ENCODE data around the gene GMDS. TPM values are rescaled to one million over a fixed set of nuclear protein-coding genes. Genes with fewer than 3 reads are reported as not detected.

Gene GMDS
- total RNA-seq, 1 donor from 2014 or later: 7.2 TPM

GRCh38 chr6:1600063-1600763, 645.2 kb downstream of the GMDS start:
- Histone ChIP-seq H3K27ac (replicated peaks) (no peak overlapping the region), H3K36me3 (no peaks in the 10 kb centered on the region), H3K4me3 (no peak overlapping the region), H3K4me1 (peaks cover 24% of the 10 kb centered on the region), H3K9me3 (replicated peaks) (no peaks in the 10 kb centered on the region), H3K27me3 (ENCODE audit: low read depth) (peaks cover 80% of the 10 kb centered on the region)
- no peak for TF ChIP-seq CTCF (IDR thresholded peaks at IDR 0.05; ENCODE audit: borderline replicate concordance)
- no peak for DNase-seq
- intact Hi-C loops (cut with micrococcal nuclease): loop anchor here (5.0 kb wide), 1 partner anchor 597 kb away; no protein-coding TSS in a partner anchor

GRCh38 chr6:1599469-1599868, 645.9 kb downstream of the GMDS start:
- H3K9me3 ChIP-seq (replicated peaks): no peaks in the 10 kb centered on the region
- peaks cover 17% of the 10 kb centered on the region for H3K4me1 ChIP-seq
- peaks cover 80% of the 10 kb centered on the region for H3K27me3 ChIP-seq (ENCODE audit: low read depth)
- H3K36me3 ChIP-seq: no peaks in the 10 kb centered on the region
- no peak overlapping the region for H3K27ac ChIP-seq (replicated peaks)
- intact Hi-C loops (cut with micrococcal nuclease): loop anchor here (5.0 to 10.0 kb wide), 5 partner anchors 753 to 1148 kb away; no protein-coding TSS in a partner anchor
- no peak for DNase-seq
- TF ChIP-seq CTCF (IDR thresholded peaks at IDR 0.05; ENCODE audit: borderline replicate concordance): no peak
- H3K4me3 ChIP-seq: no peak overlapping the region

- Histone ChIP-seq H3K9me3 (replicated peaks) (no peaks in the 10 kb centered on the region), H3K4me3 (no peak overlapping the region), H3K27ac (replicated peaks) (no peak overlapping the region), H3K36me3 (no peaks in the 10 kb centered on the region), H3K4me1 (peaks cover 11% of the 10 kb centered on the region), H3K27me3 (ENCODE audit: low read depth) (peaks cover 80% of the 10 kb centered on the region)
- no peak for TF ChIP-seq CTCF (IDR thresholded peaks at IDR 0.05; ENCODE audit: borderline replicate concordance)
- intact Hi-C loops (cut with micrococcal nuclease): loop anchor here (5.0 to 10.0 kb wide), 5 partner anchors 753 to 1148 kb away; no protein-coding TSS in a partner anchor
- no peak for DNase-seq
Measured at GRCh38 chr6:1598886-1599285, 646.5 kb downstream of the GMDS start.

- H3K36me3 ChIP-seq: no peaks in the 10 kb centered on the region
- no peak overlapping the region for H3K4me3 ChIP-seq
- H3K9me3 ChIP-seq (replicated peaks): no peaks in the 10 kb centered on the region
- intact Hi-C loops (cut with micrococcal nuclease): loop anchor here (5.0 to 10.0 kb wide), 5 partner anchors 754 to 1149 kb away; no protein-coding TSS in a partner anchor
- peaks cover 80% of the 10 kb centered on the region for H3K27me3 ChIP-seq (ENCODE audit: low read depth)
- H3K4me1 ChIP-seq: peaks cover 10% of the 10 kb centered on the region
- TF ChIP-seq CTCF (IDR thresholded peaks at IDR 0.05; ENCODE audit: borderline replicate concordance): no peak
- H3K27ac ChIP-seq (replicated peaks): no peak overlapping the region
- DNase-seq: no peak
Measured at GRCh38 chr6:1598433-1598832, 647.0 kb downstream of the GMDS start.

GRCh38 chr6:1597924-1598323, 647.5 kb downstream of the GMDS start:
- no peaks in the 10 kb centered on the region for H3K9me3 ChIP-seq (replicated peaks)
- no peaks in the 10 kb centered on the region for H3K36me3 ChIP-seq
- TF ChIP-seq CTCF (IDR thresholded peaks at IDR 0.05; ENCODE audit: borderline replicate concordance): no peak
- no peak overlapping the region for H3K27ac ChIP-seq (replicated peaks)
- no peak overlapping the region for H3K4me3 ChIP-seq
- H3K27me3 ChIP-seq (ENCODE audit: low read depth): peaks cover 80% of the 10 kb centered on the region
- intact Hi-C loops (cut with micrococcal nuclease): loop anchor here (5.0 to 10.0 kb wide), 5 partner anchors 754 to 1149 kb away; no protein-coding TSS in a partner anchor
- H3K4me1 ChIP-seq: peaks cover 10% of the 10 kb centered on the region
- no peak for DNase-seq

Measured in left ventricle myocardium inferior (tissue), 1 donor.